Measurements from ENCODE around the gene DERL2. TPM values are rescaled to one million over a fixed set of nuclear protein-coding genes. Genes with fewer than 3 reads are reported as not detected.

Gene DERL2
- total RNA-seq, 2 donors from 2014 or later: 10.9 to 20.8 TPM

GRCh38 chr17:5472511-5472910, 13.5 kb downstream of the DERL2 start:
- Histone ChIP-seq H3K4me3 (no peak overlapping the region), H3K9me3 (no peaks in the 10 kb centered on the region), H3K27me3 (no peaks in the 10 kb centered on the region), H3K36me3 (peaks cover 55% of the 10 kb centered on the region), H3K27ac (no peak overlapping the region), H3K4me1 (peaks cover 0 to 12% of the 10 kb centered on the region in 2 donors)
- no peak for TF ChIP-seq CTCF (IDR thresholded peaks at IDR 0.05)
- DNase-seq (ENCODE audit: low spot score): no peak

GRCh38 chr17:5468075-5468473, 17.9 kb downstream of the DERL2 start:
- Histone ChIP-seq H3K4me3 (peak overlapping the region; percentile 83 to 88), H3K9me3 (no peaks in the 10 kb centered on the region), H3K36me3 (peaks cover 15% of the 10 kb centered on the region), H3K4me1 (peaks cover 0 to 20% of the 10 kb centered on the region in 2 donors), H3K27ac (peak overlapping the region; percentile 57 to 74), H3K27me3 (no peaks in the 10 kb centered on the region)
- TF ChIP-seq CTCF (IDR thresholded peaks at IDR 0.05): no peak
- DNase-seq (ENCODE audit: low spot score): no peak

- Histone ChIP-seq H3K27me3 (no peaks in the 10 kb centered on the region), H3K27ac (no peak overlapping the region), H3K9me3 (no peaks in the 10 kb centered on the region), H3K4me3 (peak overlapping the region; percentile 83 to 88), H3K4me1 (peaks cover 0 to 20% of the 10 kb centered on the region in 2 donors), H3K36me3 (peaks cover 8% of the 10 kb centered on the region)
- DNase-seq (ENCODE audit: low spot score): no peak
- TF ChIP-seq CTCF (IDR thresholded peaks at IDR 0.05): no peak
Measured at GRCh38 chr17:5467416-5467815, 18.6 kb downstream of the DERL2 start.

- TF ChIP-seq CTCF (IDR thresholded peaks at IDR 0.05): no peak
- no peak overlapping the region for H3K4me3 ChIP-seq
- DNase-seq (ENCODE audit: low spot score): no peak
Measured at GRCh38 chr17:5466295-5466694, 19.7 kb downstream of the DERL2 start.

GRCh38 chr17:5464717-5465507, 21.1 kb downstream of the DERL2 start:
- Histone ChIP-seq H3K36me3 (peaks cover 13% of the 10 kb centered on the region), H3K4me1 (peaks cover 0 to 20% of the 10 kb centered on the region in 2 donors), H3K4me3 (no peak overlapping the region), H3K27me3 (no peaks in the 10 kb centered on the region), H3K9me3 (no peaks in the 10 kb centered on the region), H3K27ac (no peak overlapping the region)
- DNase-seq (ENCODE audit: low spot score): no peak
- TF ChIP-seq CTCF (IDR thresholded peaks at IDR 0.05): no peak

More at GRCh38 chr17:5466295-5466694, 19.7 kb downstream of the DERL2 start:
- Histone ChIP-seq H3K9me3 (no peaks in the 10 kb centered on the region), H3K4me1 (peaks cover 0 to 20% of the 10 kb centered on the region in 2 donors), H3K36me3 (peaks cover 4% of the 10 kb centered on the region), H3K27ac (no peak overlapping the region), H3K27me3 (no peaks in the 10 kb centered on the region)
